OCI-LY7 (cell line): Measurements from ENCODE around the gene BCL2L11.

Experiments
- CTCF ChIP-seq: fragments of 200-600 bp; sonication (generic); conservative IDR thresholded peaks from 2 replicates; pipeline ENCODE4 v1.5.1; 2014; ENCODE audit warnings: mild to moderate bottlenecking, antibody characterized with exemption, low read length, moderate library complexity, mixed read lengths
- EZH2phosphoT487 ChIP-seq: fragments of 200-600 bp; sonication (generic); IDR thresholded peaks from 2 replicates; pipeline ENCODE4 v1.6.1; 2018; ENCODE audit warnings: low read depth, borderline replicate concordance, mild to moderate bottlenecking, mixed run types, antibody characterized with exemption, low read length, moderate library complexity, mixed read lengths

- TF ChIP-seq CTCF (no peak), EZH2phosphoT487 (no peak)
Observed at GRCh38 chr2:111185361-111186022, 64.8 kb downstream of the BCL2L11 start.
